Activated naive CD8-positive, alpha-beta T cell (primary cell): Measurements from ENCODE around the gene NPDC1.

Source experiments
- H3K27ac Mint-ChIP-seq: one replicate; pipeline ENCODE4 v1.8.0; 2021; ENCODE audit warnings: mixed read lengths
- H3K27me3 Mint-ChIP-seq: one replicate; pipeline ENCODE4 v1.8.0; 2021; ENCODE audit warnings: mixed read lengths
- H3K36me3 Mint-ChIP-seq: one replicate; pipeline ENCODE4 v1.8.0; 2021; ENCODE audit warnings: mixed read lengths
- H3K4me1 Mint-ChIP-seq: one replicate; pipeline ENCODE4 v1.8.0; 2021; ENCODE audit warnings: low read depth, mixed read lengths
- H3K4me3 Mint-ChIP-seq: one replicate; pipeline ENCODE4 v1.8.0; 2021; ENCODE audit warnings: mild to moderate bottlenecking, mixed read lengths
- H3K9me3 Mint-ChIP-seq: one replicate; pipeline ENCODE4 v1.8.0; 2021; ENCODE audit warnings: low read depth, mixed read lengths

NPDC1 gene

GRCh38 chr9:137046088-137046787, at the start of gene NPDC1:
TSS of gene NPDC1 (minus strand) at chr9:137046177. CDS start at chr9:137045989, 188 bp downstream.
- no peaks in the 10 kb centered on the region for H3K36me3 Mint-ChIP-seq
- no peak within 1 kb of the TSS for H3K27ac Mint-ChIP-seq
- no peaks in the 10 kb centered on the region for H3K9me3 Mint-ChIP-seq
- peaks cover 11% of the 10 kb centered on the region for H3K4me1 Mint-ChIP-seq
- peaks cover 5% of the 10 kb centered on the region for H3K27me3 Mint-ChIP-seq
- H3K4me3 Mint-ChIP-seq, result peak within 1 kb of the TSS; percentile 70

- no peak overlapping the region for H3K4me3 Mint-ChIP-seq
- H3K27ac Mint-ChIP-seq, result no peak overlapping the region
- peaks cover 38% of the 10 kb centered on the region for H3K4me1 Mint-ChIP-seq
- peaks cover 2% of the 10 kb centered on the region for H3K36me3 Mint-ChIP-seq
- no peaks in the 10 kb centered on the region for H3K9me3 Mint-ChIP-seq
- no peaks in the 10 kb centered on the region for H3K27me3 Mint-ChIP-seq
Measured at GRCh38 chr9:137089232-137089947, 43.4 kb upstream of the NPDC1 start.

GRCh38 chr9:137088121-137088520, 42.1 kb upstream of the NPDC1 start:
- Mint-ChIP-seq H3K4me3 (peak overlapping the region; percentile 90), H3K27ac (peak overlapping the region; percentile 83), H3K36me3 (no peaks in the 10 kb centered on the region), H3K4me1 (peaks cover 39% of the 10 kb centered on the region), H3K27me3 (no peaks in the 10 kb centered on the region), H3K9me3 (no peaks in the 10 kb centered on the region)

- no peaks in the 10 kb centered on the region for H3K27me3 Mint-ChIP-seq
- H3K36me3 Mint-ChIP-seq, result no peaks in the 10 kb centered on the region
- no peaks in the 10 kb centered on the region for H3K9me3 Mint-ChIP-seq
- peak overlapping the region; percentile 83 for H3K27ac Mint-ChIP-seq
- peaks cover 39% of the 10 kb centered on the region for H3K4me1 Mint-ChIP-seq
- H3K4me3 Mint-ChIP-seq, result peak overlapping the region; percentile 90
Measured at GRCh38 chr9:137087409-137087925, 41.5 kb upstream of the NPDC1 start.

GRCh38 chr9:137086531-137087408, 40.8 kb upstream of the NPDC1 start, which contains the start of gene MAN1B1:
TSS of gene MAN1B1 (plus strand) at chr9:137086985. CDS start at chr9:137087000, 15 bp downstream.
- Mint-ChIP-seq H3K27me3 (no peaks in the 10 kb centered on the region), H3K4me1 (peaks cover 37% of the 10 kb centered on the region), H3K4me3 (peak within 1 kb of the TSS; percentile 95), H3K27ac (peak within 1 kb of the TSS; percentile 98), H3K9me3 (no peaks in the 10 kb centered on the region), H3K36me3 (no peaks in the 10 kb centered on the region)

- no peaks in the 10 kb centered on the region for H3K27me3 Mint-ChIP-seq
- H3K4me3 Mint-ChIP-seq, result peak overlapping the region; percentile 95
- no peaks in the 10 kb centered on the region for H3K9me3 Mint-ChIP-seq
- H3K4me1 Mint-ChIP-seq, result peaks cover 37% of the 10 kb centered on the region
- H3K27ac Mint-ChIP-seq, result peak overlapping the region; percentile 98
- no peaks in the 10 kb centered on the region for H3K36me3 Mint-ChIP-seq
Measured at GRCh38 chr9:137085920-137086530, 40.0 kb upstream of the NPDC1 start.

GRCh38 chr9:137084526-137084925, 38.5 kb upstream of the NPDC1 start:
- no peak overlapping the region for H3K4me3 Mint-ChIP-seq
- peaks cover 38% of the 10 kb centered on the region for H3K4me1 Mint-ChIP-seq

GRCh38 chr9:137083394-137084004, 37.5 kb upstream of the NPDC1 start:
- H3K27ac Mint-ChIP-seq, result no peak overlapping the region
- H3K9me3 Mint-ChIP-seq, result no peaks in the 10 kb centered on the region
- H3K4me3 Mint-ChIP-seq, result no peak overlapping the region
- H3K36me3 Mint-ChIP-seq, result no peaks in the 10 kb centered on the region
- no peaks in the 10 kb centered on the region for H3K27me3 Mint-ChIP-seq
- H3K4me1 Mint-ChIP-seq, result peaks cover 29% of the 10 kb centered on the region

More at GRCh38 chr9:137084526-137084925, 38.5 kb upstream of the NPDC1 start:
- Mint-ChIP-seq H3K36me3 (no peaks in the 10 kb centered on the region), H3K27ac (no peak overlapping the region), H3K27me3 (no peaks in the 10 kb centered on the region), H3K9me3 (no peaks in the 10 kb centered on the region)

- Mint-ChIP-seq H3K4me3 (no peak overlapping the region), H3K27ac (no peak overlapping the region), H3K4me1 (peaks cover 25% of the 10 kb centered on the region), H3K9me3 (no peaks in the 10 kb centered on the region), H3K36me3 (no peaks in the 10 kb centered on the region), H3K27me3 (no peaks in the 10 kb centered on the region)
Measured at GRCh38 chr9:137082925-137083290, 36.9 kb upstream of the NPDC1 start.

- Mint-ChIP-seq H3K4me3 (no peak overlapping the region), H3K4me1 (peaks cover 20% of the 10 kb centered on the region), H3K27ac (no peak overlapping the region)
Measured at GRCh38 chr9:137082222-137082924, 36.4 kb upstream of the NPDC1 start.

GRCh38 chr9:137080260-137081122, 34.5 kb upstream of the NPDC1 start:
- H3K27ac Mint-ChIP-seq, result no peak overlapping the region
- no peaks in the 10 kb centered on the region for H3K27me3 Mint-ChIP-seq
- no peaks in the 10 kb centered on the region for H3K9me3 Mint-ChIP-seq
- no peaks in the 10 kb centered on the region for H3K36me3 Mint-ChIP-seq
- H3K4me3 Mint-ChIP-seq, result no peak overlapping the region
- H3K4me1 Mint-ChIP-seq, result peaks cover 16% of the 10 kb centered on the region

More at GRCh38 chr9:137082222-137082924, 36.4 kb upstream of the NPDC1 start:
- Mint-ChIP-seq H3K9me3 (no peaks in the 10 kb centered on the region), H3K27me3 (no peaks in the 10 kb centered on the region), H3K36me3 (no peaks in the 10 kb centered on the region)

- peak overlapping the region; percentile 30 for H3K4me3 Mint-ChIP-seq
Measured at GRCh38 chr9:137079401-137079787, 33.4 kb upstream of the NPDC1 start.

More at GRCh38 chr9:137079401-137079787, 33.4 kb upstream of the NPDC1 start:
- Mint-ChIP-seq H3K27me3 (no peaks in the 10 kb centered on the region), H3K27ac (no peak overlapping the region), H3K36me3 (no peaks in the 10 kb centered on the region), H3K9me3 (no peaks in the 10 kb centered on the region), H3K4me1 (peaks cover 7% of the 10 kb centered on the region)
